ENCODE data around the gene CENPW. TPM values are rescaled to one million over a fixed set of nuclear protein-coding genes. Genes with fewer than 3 reads are reported as not detected.

Gene CENPW
- total RNA-seq, 1 experiment from 2014 or later: 90.4 TPM

DNA sequence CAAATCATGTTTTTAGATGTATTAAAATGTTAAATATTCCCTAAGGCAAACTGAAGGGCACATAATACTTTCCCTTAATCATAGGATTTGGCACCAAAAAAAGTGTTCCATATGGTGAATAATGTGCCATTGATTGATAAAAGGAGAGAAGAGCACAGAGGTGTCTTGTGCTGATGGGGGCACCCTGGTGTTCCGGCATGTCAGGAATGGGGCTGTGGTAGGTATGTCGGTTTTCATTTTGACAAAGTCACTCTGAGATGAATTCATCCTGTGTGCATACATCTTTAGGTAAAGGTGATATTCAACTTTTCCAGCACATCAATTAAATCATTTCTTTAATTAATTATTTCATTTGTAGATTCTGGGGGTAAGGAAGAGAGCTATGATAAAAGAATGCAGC is 36.8 kb downstream of the CENPW start (continued):
- TF ChIP-seq, protein P1, sequence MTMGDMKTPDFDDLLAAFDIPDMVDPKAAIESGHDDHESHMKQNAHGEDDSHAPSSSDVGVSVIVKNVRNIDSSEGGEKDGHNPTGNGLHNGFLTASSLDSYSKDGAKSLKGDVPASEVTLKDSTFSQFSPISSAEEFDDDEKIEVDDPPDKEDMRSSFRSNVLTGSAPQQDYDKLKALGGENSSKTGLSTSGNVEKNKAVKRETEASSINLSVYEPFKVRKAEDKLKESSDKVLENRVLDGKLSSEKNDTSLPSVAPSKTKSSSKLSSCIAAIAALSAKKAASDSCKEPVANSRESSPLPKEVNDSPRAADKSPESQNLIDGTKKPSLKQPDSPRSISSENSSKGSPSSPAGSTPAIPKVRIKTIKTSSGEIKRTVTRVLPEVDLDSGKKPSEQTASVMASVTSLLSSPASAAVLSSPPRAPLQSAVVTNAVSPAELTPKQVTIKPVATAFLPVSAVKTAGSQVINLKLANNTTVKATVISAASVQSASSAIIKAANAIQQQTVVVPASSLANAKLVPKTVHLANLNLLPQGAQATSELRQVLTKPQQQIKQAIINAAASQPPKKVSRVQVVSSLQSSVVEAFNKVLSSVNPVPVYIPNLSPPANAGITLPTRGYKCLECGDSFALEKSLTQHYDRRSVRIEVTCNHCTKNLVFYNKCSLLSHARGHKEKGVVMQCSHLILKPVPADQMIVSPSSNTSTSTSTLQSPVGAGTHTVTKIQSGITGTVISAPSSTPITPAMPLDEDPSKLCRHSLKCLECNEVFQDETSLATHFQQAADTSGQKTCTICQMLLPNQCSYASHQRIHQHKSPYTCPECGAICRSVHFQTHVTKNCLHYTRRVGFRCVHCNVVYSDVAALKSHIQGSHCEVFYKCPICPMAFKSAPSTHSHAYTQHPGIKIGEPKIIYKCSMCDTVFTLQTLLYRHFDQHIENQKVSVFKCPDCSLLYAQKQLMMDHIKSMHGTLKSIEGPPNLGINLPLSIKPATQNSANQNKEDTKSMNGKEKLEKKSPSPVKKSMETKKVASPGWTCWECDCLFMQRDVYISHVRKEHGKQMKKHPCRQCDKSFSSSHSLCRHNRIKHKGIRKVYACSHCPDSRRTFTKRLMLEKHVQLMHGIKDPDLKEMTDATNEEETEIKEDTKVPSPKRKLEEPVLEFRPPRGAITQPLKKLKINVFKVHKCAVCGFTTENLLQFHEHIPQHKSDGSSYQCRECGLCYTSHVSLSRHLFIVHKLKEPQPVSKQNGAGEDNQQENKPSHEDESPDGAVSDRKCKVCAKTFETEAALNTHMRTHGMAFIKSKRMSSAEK (CRISPR knock-in tag; IDR thresholded peaks at IDR 0.05; ENCODE audit: borderline replicate concordance): no peak
- no peak for TF ChIP-seq NR3C1 (CRISPR knock-in tag; conservative IDR thresholded peaks at IDR 0.05; ENCODE audit: low read depth)

GRCh38 chr6:126377594-126378153 is 37.8 kb downstream of the CENPW start:
- H3K9me3 Mint-ChIP-seq: peaks cover 24% of the 10 kb centered on the region

DNA sequence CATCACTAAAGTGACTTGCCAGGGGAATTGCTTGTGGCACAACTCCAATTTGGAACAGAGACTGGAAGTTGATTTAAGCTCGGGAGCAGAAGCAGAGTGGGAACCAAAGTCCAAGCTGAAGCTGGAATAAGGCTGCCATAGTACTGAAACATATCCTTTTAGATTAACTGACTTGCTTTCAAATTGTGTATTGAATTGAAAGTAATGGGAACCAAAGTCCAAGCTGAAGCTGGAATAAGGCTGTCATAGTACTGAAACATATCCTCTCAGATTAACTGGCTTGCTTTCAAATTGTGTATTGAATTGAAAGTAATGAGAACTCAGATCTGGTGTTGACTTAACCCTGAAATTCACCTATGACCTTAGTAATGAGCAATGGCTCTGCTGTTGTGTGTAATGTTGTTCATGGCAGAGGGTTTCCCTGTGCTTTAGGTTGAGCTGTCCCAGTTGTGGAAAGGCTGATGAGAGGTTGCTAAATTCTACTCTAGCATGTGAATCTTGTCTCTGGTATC is 40.2 kb downstream of the CENPW start:
- peaks cover 42% of the 10 kb centered on the region for H3K9me3 Mint-ChIP-seq
- H3K4me3 Mint-ChIP-seq: no peak overlapping the region
- ChIA-PET CTCF (no interaction called here), POLR2A (no interaction called here)
- ATAC-seq (no peak), DNase-seq (ENCODE audit: low spot score) (no peak)
- H3K36me3 Mint-ChIP-seq: peaks cover 36% of the 10 kb centered on the region
- no peak for TF ChIP-seq IRF2 (CRISPR knock-in tag; IDR thresholded peaks at IDR 0.05; ENCODE audit: borderline replicate concordance, low read depth)
- no peak for TF ChIP-seq TEAD4 (CRISPR knock-in tag; IDR thresholded peaks at IDR 0.05)
- no peak for TF ChIP-seq NFATC4 (CRISPR knock-in tag; IDR thresholded peaks at IDR 0.05)
- no peak for TF ChIP-seq ZNF671 (CRISPR knock-in tag; IDR thresholded peaks at IDR 0.05)
- no peaks in the 10 kb centered on the region; the same call in 1 of the 2 replicates for H3K27me3 Mint-ChIP-seq (ENCODE audit: low read depth)
- no peak overlapping the region for H3K27ac Mint-ChIP-seq
- peaks cover 9% of the 10 kb centered on the region for H3K4me1 Mint-ChIP-seq

More at GRCh38 chr6:126377594-126378153, 37.8 kb downstream of the CENPW start:
- Mint-ChIP-seq H3K27ac (no peak overlapping the region; the same call in 1 of the 2 replicates), H3K27me3 (ENCODE audit: low read depth) (no peaks in the 10 kb centered on the region), H3K36me3 (peaks cover 23% of the 10 kb centered on the region), H3K4me1 (peaks cover 9% of the 10 kb centered on the region), H3K4me3 (no peak overlapping the region)
- DNase-seq (ENCODE audit: low spot score): no peak
- CTCF ChIA-PET: no interaction called here
- TF ChIP-seq ELF4 (CRISPR knock-in tag; IDR thresholded peaks at IDR 0.05; ENCODE audit: low read depth): no peak
- TF ChIP-seq, protein P2, sequence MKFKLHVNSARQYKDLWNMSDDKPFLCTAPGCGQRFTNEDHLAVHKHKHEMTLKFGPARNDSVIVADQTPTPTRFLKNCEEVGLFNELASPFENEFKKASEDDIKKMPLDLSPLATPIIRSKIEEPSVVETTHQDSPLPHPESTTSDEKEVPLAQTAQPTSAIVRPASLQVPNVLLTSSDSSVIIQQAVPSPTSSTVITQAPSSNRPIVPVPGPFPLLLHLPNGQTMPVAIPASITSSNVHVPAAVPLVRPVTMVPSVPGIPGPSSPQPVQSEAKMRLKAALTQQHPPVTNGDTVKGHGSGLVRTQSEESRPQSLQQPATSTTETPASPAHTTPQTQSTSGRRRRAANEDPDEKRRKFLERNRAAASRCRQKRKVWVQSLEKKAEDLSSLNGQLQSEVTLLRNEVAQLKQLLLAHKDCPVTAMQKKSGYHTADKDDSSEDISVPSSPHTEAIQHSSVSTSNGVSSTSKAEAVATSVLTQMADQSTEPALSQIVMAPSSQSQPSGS (CRISPR knock-in tag; IDR thresholded peaks at IDR 0.05; ENCODE audit: borderline replicate concordance, low read depth): no peak
- POLR2A ChIA-PET: no interaction called here
- ATAC-seq: no peak

- H3K9me3 Mint-ChIP-seq: peaks cover 47% of the 10 kb centered on the region
- H3K4me1 Mint-ChIP-seq: peaks cover 4% of the 10 kb centered on the region
- H3K27ac Mint-ChIP-seq: no peak overlapping the region
- no peak for TF ChIP-seq SMAD4 (CRISPR knock-in tag; IDR thresholded peaks at IDR 0.05)
- no peak for TF ChIP-seq NR3C1 (CRISPR knock-in tag; conservative IDR thresholded peaks at IDR 0.05; ENCODE audit: low read depth)
- ChIA-PET POLR2A (no interaction called here), CTCF (no interaction called here)
- H3K27me3 Mint-ChIP-seq (ENCODE audit: low read depth): no peaks in the 10 kb centered on the region; the same call in 1 of the 2 replicates
- H3K36me3 Mint-ChIP-seq: peaks cover 36% of the 10 kb centered on the region
- DNase-seq (ENCODE audit: low spot score) (no peak), ATAC-seq (no peak)
- H3K4me3 Mint-ChIP-seq: no peak overlapping the region
These were observed 41.6 kb downstream of the CENPW start for GRCh38 chr6:126381498-126381897.

DNA sequence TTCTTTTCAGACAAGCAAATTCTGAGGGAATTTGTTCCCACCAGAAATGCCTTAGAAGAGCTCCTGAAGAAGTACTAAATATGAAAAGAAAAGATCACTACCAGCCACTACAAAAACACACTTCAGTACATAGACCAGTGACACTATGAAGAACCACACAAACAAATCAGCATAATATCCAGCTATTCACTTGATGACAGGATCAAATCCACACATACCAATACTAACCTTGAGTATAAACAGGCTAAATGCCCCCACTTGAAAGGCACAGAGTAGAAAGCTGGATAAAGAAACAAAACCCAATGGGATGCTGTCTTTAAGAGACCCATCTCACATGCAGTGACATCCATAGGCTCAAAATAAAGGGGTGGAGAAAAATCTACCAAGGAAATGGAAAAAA is 43.3 kb downstream of the CENPW start:
- ChIA-PET CTCF (no interaction called here), POLR2A (no interaction called here)
- Mint-ChIP-seq H3K36me3 (peaks cover 36% of the 10 kb centered on the region), H3K9me3 (peaks cover 47% of the 10 kb centered on the region), H3K27me3 (ENCODE audit: low read depth) (no peaks in the 10 kb centered on the region; the same call in 1 of the 2 replicates), H3K4me1 (no peaks in the 10 kb centered on the region), H3K4me3 (no peak overlapping the region), H3K27ac (no peak overlapping the region)
- no peak for TF ChIP-seq SOX15 (CRISPR knock-in tag; IDR thresholded peaks at IDR 0.05)
- DNase-seq (ENCODE audit: low spot score) (no peak), ATAC-seq (no peak)

Data from WTC11 (cell line).